ENCODE results near the gene ING4. TPM values are rescaled to one million over a fixed set of nuclear protein-coding genes. Genes with fewer than 3 reads are reported as not detected.

ING4 gene
- total and polyA plus RNA-seq, 2 of the 13 experiments (the other 11 are each of a cell fraction or from before 2014, with no cell fraction given), result 14.4 to 32.4 TPM

DNA sequence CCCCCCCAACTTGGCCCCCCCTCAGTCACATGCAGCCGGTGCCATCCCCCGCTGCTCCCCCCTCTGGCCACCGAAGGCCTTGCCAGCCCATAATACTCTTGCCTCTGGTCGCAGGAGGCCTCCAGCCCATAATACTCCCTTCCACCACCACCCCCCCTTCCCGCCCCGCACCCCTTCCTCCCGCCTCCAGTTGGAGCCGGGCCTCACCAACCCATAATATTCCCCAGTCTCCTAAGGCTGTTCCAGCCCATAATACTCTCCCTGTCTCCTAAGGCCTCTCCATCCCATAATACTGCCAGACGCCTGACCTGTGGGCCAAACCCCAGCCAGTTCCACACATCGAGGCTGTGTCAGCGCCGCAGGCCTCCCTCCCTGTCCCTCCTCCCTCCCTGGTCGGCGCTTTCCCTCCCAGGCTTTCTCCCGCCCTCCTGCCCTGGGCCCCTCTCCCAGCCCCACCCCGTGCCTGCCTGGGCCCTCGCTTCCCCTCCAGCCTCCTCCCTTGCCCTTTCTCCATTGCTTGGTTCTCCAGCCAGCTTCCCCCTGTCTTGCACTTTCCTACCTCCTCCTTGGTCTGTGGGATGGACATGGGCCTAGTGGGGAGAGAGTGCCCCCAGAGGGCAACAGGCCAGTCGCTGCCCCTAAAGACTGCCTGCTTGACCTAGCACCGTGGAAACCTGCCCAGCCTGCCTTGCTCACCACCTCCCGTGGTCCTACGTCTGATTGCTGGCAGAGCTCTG, 49.0 kb downstream of the ING4 start (continued):
- TF ChIP-seq ASH2L (IDR thresholded peaks at IDR 0.05; ENCODE audit: insufficient read length, low read depth, low read length) (peak; percentile 54), KDM3A (CRISPR knock-in tag; IDR thresholded peaks at IDR 0.05; ENCODE audit: low read depth) (0 out of 2 replicates have a peak, but pooled peaks have one; percentile 43), ZNF318 (CRISPR knock-in tag; IDR thresholded peaks at IDR 0.05) (no peak), KDM2A (CRISPR knock-in tag; IDR thresholded peaks at IDR 0.05; ENCODE audit: borderline replicate concordance, low read depth) (no peak; the same call in 1 of the 2 replicates), REL (CRISPR knock-in tag; conservative IDR thresholded peaks at IDR 0.05) (no peak), ZNF710 (CRISPR knock-in tag; IDR thresholded peaks at IDR 0.05; ENCODE audit: borderline replicate concordance) (0 out of 2 replicates have a peak, but pooled peaks have one; percentile 58), MATR3 (CRISPR knock-in tag; IDR thresholded peaks at IDR 0.05) (no peak), THAP11 (CRISPR knock-in tag; IDR thresholded peaks at IDR 0.05) (no peak), PCBP1 (IDR thresholded peaks at IDR 0.05; ENCODE audit: borderline replicate concordance, low read depth, low read length) (no peak), HNRNPL (IDR thresholded peaks at IDR 0.05; ENCODE audit: low read depth, low read length) (0 out of 2 replicates have a peak, but pooled peaks have one; percentile 31)
- TF ChIP-seq, protein P1, sequence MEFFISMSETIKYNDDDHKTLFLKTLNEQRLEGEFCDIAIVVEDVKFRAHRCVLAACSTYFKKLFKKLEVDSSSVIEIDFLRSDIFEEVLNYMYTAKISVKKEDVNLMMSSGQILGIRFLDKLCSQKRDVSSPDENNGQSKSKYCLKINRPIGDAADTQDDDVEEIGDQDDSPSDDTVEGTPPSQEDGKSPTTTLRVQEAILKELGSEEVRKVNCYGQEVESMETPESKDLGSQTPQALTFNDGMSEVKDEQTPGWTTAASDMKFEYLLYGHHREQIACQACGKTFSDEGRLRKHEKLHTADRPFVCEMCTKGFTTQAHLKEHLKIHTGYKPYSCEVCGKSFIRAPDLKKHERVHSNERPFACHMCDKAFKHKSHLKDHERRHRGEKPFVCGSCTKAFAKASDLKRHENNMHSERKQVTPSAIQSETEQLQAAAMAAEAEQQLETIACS (CRISPR knock-in tag; IDR thresholded peaks at IDR 0.05), result no peak
- TF ChIP-seq, protein P2, sequence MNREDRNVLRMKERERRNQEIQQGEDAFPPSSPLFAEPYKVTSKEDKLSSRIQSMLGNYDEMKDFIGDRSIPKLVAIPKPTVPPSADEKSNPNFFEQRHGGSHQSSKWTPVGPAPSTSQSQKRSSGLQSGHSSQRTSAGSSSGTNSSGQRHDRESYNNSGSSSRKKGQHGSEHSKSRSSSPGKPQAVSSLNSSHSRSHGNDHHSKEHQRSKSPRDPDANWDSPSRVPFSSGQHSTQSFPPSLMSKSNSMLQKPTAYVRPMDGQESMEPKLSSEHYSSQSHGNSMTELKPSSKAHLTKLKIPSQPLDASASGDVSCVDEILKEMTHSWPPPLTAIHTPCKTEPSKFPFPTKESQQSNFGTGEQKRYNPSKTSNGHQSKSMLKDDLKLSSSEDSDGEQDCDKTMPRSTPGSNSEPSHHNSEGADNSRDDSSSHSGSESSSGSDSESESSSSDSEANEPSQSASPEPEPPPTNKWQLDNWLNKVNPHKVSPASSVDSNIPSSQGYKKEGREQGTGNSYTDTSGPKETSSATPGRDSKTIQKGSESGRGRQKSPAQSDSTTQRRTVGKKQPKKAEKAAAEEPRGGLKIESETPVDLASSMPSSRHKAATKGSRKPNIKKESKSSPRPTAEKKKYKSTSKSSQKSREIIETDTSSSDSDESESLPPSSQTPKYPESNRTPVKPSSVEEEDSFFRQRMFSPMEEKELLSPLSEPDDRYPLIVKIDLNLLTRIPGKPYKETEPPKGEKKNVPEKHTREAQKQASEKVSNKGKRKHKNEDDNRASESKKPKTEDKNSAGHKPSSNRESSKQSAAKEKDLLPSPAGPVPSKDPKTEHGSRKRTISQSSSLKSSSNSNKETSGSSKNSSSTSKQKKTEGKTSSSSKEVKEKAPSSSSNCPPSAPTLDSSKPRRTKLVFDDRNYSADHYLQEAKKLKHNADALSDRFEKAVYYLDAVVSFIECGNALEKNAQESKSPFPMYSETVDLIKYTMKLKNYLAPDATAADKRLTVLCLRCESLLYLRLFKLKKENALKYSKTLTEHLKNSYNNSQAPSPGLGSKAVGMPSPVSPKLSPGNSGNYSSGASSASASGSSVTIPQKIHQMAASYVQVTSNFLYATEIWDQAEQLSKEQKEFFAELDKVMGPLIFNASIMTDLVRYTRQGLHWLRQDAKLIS (CRISPR knock-in tag; IDR thresholded peaks at IDR 0.05), result no peak
